ENCODE data around the gene USP24.

- TF ChIP-seq, protein P1, sequence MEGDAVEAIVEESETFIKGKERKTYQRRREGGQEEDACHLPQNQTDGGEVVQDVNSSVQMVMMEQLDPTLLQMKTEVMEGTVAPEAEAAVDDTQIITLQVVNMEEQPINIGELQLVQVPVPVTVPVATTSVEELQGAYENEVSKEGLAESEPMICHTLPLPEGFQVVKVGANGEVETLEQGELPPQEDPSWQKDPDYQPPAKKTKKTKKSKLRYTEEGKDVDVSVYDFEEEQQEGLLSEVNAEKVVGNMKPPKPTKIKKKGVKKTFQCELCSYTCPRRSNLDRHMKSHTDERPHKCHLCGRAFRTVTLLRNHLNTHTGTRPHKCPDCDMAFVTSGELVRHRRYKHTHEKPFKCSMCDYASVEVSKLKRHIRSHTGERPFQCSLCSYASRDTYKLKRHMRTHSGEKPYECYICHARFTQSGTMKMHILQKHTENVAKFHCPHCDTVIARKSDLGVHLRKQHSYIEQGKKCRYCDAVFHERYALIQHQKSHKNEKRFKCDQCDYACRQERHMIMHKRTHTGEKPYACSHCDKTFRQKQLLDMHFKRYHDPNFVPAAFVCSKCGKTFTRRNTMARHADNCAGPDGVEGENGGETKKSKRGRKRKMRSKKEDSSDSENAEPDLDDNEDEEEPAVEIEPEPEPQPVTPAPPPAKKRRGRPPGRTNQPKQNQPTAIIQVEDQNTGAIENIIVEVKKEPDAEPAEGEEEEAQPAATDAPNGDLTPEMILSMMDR (conservative IDR thresholded peaks at IDR 0.05; ENCODE audit: low read length), result no peak
- TF ChIP-seq EZH2phosphoT487 (IDR thresholded peaks at IDR 0.05; ENCODE audit: borderline replicate concordance), result no peak
Measured at GRCh38 chr1:55084257-55084656, 130.9 kb downstream of the USP24 start.
